Upper lobe of right lung (tissue), 1 donor: ENCODE data around the gene CDX1. TPM values are rescaled to one million over a fixed set of nuclear protein-coding genes. Genes with fewer than 3 reads are reported as not detected.

Experiments used
- ATAC-seq: fragments of 200-7000 bp; cut with Tn5 transposase; one replicate; pipeline ENCODE4 v1.9.1; 2020; ENCODE audit warnings: mild to moderate bottlenecking, moderate library complexity
- DNase-seq: peaks from one replicate; pipeline ENCODE4 v3.0.0-alpha.2; 2020
- H3K27ac ChIP-seq: fragments of 200-600 bp; one replicate; pipeline ENCODE4 v1.8.0; 2022
- H3K27me3 ChIP-seq: fragments of 200-600 bp; one replicate; pipeline ENCODE4 v1.8.0; 2022; ENCODE audit warnings: mild to moderate bottlenecking
- H3K36me3 ChIP-seq: fragments of 200-600 bp; one replicate; pipeline ENCODE4 v1.8.0; 2022
- H3K4me1 ChIP-seq: fragments of 200-600 bp; one replicate; pipeline ENCODE4 v1.8.0; 2022
- H3K4me3 ChIP-seq: fragments of 200-600 bp; one replicate; pipeline ENCODE4 v1.8.0; 2022; ENCODE audit warnings: mild to moderate bottlenecking
- H3K9me3 ChIP-seq: fragments of 200-600 bp; one replicate; pipeline ENCODE4 v1.8.0; 2022
- CTCF ChIP-seq: fragments of 200-600 bp; IDR thresholded peaks from one replicate; pipeline ENCODE4 v1.8.0; 2022; ENCODE audit warnings: antibody characterized with exemption
- intact Hi-C: fragments of 100-400 bp; cut with DNase I; formaldehyde crosslinking; loops from one replicate; pipeline ENCODE4 v1.11.0; 2022
- total RNA-seq: library from RNA; stranded (reverse); fragmentation: NEBNext Ultra II Directional; extraction: Animal tissue kit (Norgen Biotek cat#: 25700); gene quantifications from one replicate; pipeline ENCODE4 v1.2.1, GENCODE V29; 2021
- donor health status: DM: no; HTN: yes; CAD: no; lungs with severe emphysema.

Gene CDX1
- total RNA-seq, 1 donor from 2014 or later, result not detected

GRCh38 chr5:150149618-150150017 lies 17.0 kb upstream of the CDX1 start:
- peaks cover 6% of the 10 kb centered on the region for H3K27me3 ChIP-seq
- H3K4me3 ChIP-seq, result no peak overlapping the region
- intact Hi-C loops, result no loop called here
- DNase-seq, result no peak
- peak overlapping the region; percentile 8 for H3K27ac ChIP-seq
- TF ChIP-seq CTCF, result no peak
- H3K4me1 ChIP-seq, result peaks cover 9% of the 10 kb centered on the region
- ATAC-seq, result no peak
- peaks cover 5% of the 10 kb centered on the region for H3K36me3 ChIP-seq
- H3K9me3 ChIP-seq, result no peaks in the 10 kb centered on the region

GRCh38 chr5:150152636-150153462 lies 13.7 kb upstream of the CDX1 start:
- peaks cover 5% of the 10 kb centered on the region for H3K36me3 ChIP-seq
- intact Hi-C loops, result no loop called here
- no peaks in the 10 kb centered on the region for H3K9me3 ChIP-seq
- DNase-seq (no peak), ATAC-seq (no peak)
- H3K27ac ChIP-seq, result peak overlapping the region; percentile 77
- TF ChIP-seq CTCF, result no peak
- H3K4me1 ChIP-seq, result no peaks in the 10 kb centered on the region
- H3K4me3 ChIP-seq, result peak overlapping the region; percentile 56
- peaks cover 6% of the 10 kb centered on the region for H3K27me3 ChIP-seq

- Histone ChIP-seq H3K27me3 (peaks cover 6% of the 10 kb centered on the region), H3K4me3 (peak overlapping the region; percentile 56), H3K9me3 (no peaks in the 10 kb centered on the region), H3K36me3 (peaks cover 5% of the 10 kb centered on the region), H3K27ac (peak overlapping the region; percentile 77), H3K4me1 (no peaks in the 10 kb centered on the region)
- intact Hi-C loops, result no loop called here
- TF ChIP-seq CTCF, result no peak
- no peak for DNase-seq
- ATAC-seq, result no peak
Observed at GRCh38 chr5:150153483-150153882, 13.1 kb upstream of the CDX1 start.

GRCh38 chr5:150153957-150154617 lies 12.5 kb upstream of the CDX1 start:
- Histone ChIP-seq H3K4me1 (no peaks in the 10 kb centered on the region), H3K9me3 (no peaks in the 10 kb centered on the region), H3K27me3 (peaks cover 6% of the 10 kb centered on the region), H3K27ac (peak overlapping the region; percentile 77), H3K36me3 (peaks cover 5% of the 10 kb centered on the region), H3K4me3 (peak overlapping the region; percentile 56)
- intact Hi-C loops, result no loop called here
- no peak for DNase-seq
- no peak for ATAC-seq
- TF ChIP-seq CTCF, result no peak

- Histone ChIP-seq H3K9me3 (no peaks in the 10 kb centered on the region), H3K27me3 (peaks cover 6% of the 10 kb centered on the region), H3K4me1 (no peaks in the 10 kb centered on the region), H3K27ac (peak overlapping the region; percentile 77), H3K4me3 (peak overlapping the region; percentile 56), H3K36me3 (peaks cover 5% of the 10 kb centered on the region)
- DNase-seq, result no peak
- intact Hi-C loops, result no loop called here
- TF ChIP-seq CTCF, result no peak
- no peak for ATAC-seq
Observed at GRCh38 chr5:150154618-150155128, 11.9 kb upstream of the CDX1 start.
